Type B pancreatic cell (in vitro differentiated cells): ENCODE data around the gene FAM83F. TPM values are rescaled to one million over a fixed set of nuclear protein-coding genes. Genes with fewer than 3 reads are reported as not detected.
A peak's percentile ranks its signal among the peaks of the same experiment; 100 is the strongest.

Source experiments
- DNase-seq: peaks from one replicate; pipeline ENCODE4 v3.0.0; 2021; ENCODE audit warnings: mixed read lengths; ENCODE audit not compliant: unreplicated experiment; ENCODE audit errors: extremely low spot score
- H3K27ac Mint-ChIP-seq: 2 replicates; pipeline ENCODE4 v1.8.0; 2021; ENCODE audit warnings: mild to moderate bottlenecking, mixed read lengths
- H3K27me3 Mint-ChIP-seq: 2 replicates; pipeline ENCODE4 v1.8.0; 2021; ENCODE audit warnings: mixed read lengths
- H3K36me3 Mint-ChIP-seq: 2 replicates; pipeline ENCODE4 v1.8.0; 2021; ENCODE audit warnings: mixed read lengths
- H3K4me1 Mint-ChIP-seq: one replicate; pipeline ENCODE4 v1.8.0; 2021; ENCODE audit warnings: mixed read lengths; ENCODE audit not compliant: unreplicated experiment
- H3K4me3 Mint-ChIP-seq: 2 replicates; pipeline ENCODE4 v1.8.0; 2021; ENCODE audit warnings: mild to moderate bottlenecking, mixed read lengths
- H3K9me3 Mint-ChIP-seq: 2 replicates; pipeline ENCODE4 v1.8.0; 2021; ENCODE audit warnings: mixed read lengths
- CTCF ChIP-seq: fragments of 200-600 bp; sonication (generic); conservative IDR thresholded peaks from 2 replicates; pipeline ENCODE4 v1.5.0; 2021; ENCODE audit warnings: antibody characterized with exemption, mild to moderate bottlenecking
- total RNA-seq: library from RNA; stranded (reverse); gene quantifications from 2 replicates; pipeline ENCODE4 v1.2.1, GENCODE V29; 2021; ENCODE audit warnings: low replicate concordance

The FAM83F gene
- total RNA-seq, 1 donor from 2014 or later, result 12.4 TPM

DNA sequence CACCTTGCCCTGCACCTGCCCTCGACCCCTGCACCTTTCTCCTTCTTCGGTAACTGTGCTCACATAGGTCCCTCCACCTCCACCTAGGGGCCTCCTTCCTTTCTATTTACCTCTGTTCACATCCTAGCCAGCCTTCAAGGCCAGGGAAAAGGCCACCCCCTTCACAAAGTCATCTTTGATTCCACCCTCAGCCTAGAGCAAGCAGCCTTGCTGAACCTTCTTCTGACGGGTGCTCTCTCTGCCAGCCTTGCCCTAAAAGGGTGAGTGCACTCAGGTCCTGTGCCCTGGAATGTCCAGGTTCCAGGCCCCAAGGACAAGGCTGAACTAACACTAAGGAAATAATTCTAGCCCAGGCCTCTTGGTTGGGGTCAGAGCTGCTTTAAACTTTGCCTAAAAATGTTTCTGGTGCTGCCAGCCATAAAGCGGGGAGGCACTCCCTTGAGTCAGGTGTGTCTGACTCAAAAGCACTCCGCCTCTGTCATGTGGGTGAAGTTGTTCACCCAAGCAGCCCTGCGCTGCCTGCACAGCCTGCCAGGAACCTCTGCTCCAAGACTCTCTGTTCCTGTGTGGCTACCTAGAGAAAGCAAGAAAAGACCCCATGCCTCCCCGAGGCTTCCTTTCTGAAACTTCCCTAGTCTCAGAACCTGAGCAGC lies 9.2 kb upstream of the FAM83F start:
- Mint-ChIP-seq H3K4me1 (peaks cover 9% of the 10 kb centered on the region), H3K36me3 (no peaks in the 10 kb centered on the region), H3K27me3 (peaks cover 25% of the 10 kb centered on the region), H3K9me3 (no peaks in the 10 kb centered on the region), H3K4me3 (peak overlapping the region; percentile 64), H3K27ac (peak overlapping the region; percentile 86)
- DNase-seq, result no peak
- no peak for TF ChIP-seq CTCF

DNA sequence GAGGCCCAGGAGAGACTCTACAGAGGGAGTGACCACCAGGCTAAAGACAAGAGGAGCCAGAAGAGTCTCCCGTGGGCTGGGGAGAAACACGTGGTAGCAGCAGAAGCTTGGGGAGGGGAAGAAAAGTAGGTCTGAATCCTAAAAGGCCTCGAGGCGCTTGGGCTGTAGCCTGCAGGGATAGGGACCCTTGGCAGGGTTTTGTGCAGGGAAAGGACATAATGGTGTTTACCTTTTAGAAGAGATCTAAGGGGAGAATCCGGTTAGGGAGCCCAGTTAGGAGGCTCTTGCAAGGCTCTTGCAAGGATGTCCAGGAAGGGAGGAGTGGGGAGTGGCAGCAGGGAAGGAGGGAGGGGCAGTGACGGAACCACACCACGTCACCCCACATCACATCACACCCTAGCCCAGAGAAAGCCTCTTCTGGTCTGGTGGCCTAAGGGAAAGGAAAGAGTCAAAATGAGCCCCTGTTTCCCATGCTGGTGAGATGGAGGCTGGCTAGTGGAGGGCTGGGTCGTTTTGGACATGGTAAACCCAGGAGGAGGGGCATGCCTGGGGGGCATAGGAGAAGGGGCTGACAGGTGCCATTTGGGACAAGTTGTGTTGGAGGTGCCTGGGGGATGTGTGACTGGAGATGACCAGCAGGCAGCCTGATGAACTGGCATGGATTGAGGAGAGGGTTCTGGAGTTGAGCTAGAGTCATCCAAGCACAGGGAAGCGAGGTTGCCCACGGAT lies 6.2 kb upstream of the FAM83F start:
- peak overlapping the region; percentile 75 for H3K27ac Mint-ChIP-seq

GRCh38 chr22:39989633-39990032 lies 5.1 kb upstream of the FAM83F start:
- no peak for DNase-seq
- Mint-ChIP-seq H3K4me3 (no peak overlapping the region), H3K4me1 (peaks cover 17% of the 10 kb centered on the region), H3K27ac (no peak overlapping the region), H3K36me3 (no peaks in the 10 kb centered on the region), H3K9me3 (no peaks in the 10 kb centered on the region), H3K27me3 (peaks cover 48% of the 10 kb centered on the region)
- no peak for TF ChIP-seq CTCF

More for the DNA sequence above, 6.2 kb upstream of the FAM83F start:
- no peak for DNase-seq
- Mint-ChIP-seq H3K4me1 (peaks cover 13% of the 10 kb centered on the region), H3K27me3 (peaks cover 43% of the 10 kb centered on the region), H3K4me3 (no peak overlapping the region), H3K36me3 (no peaks in the 10 kb centered on the region), H3K9me3 (no peaks in the 10 kb centered on the region)
- no peak for TF ChIP-seq CTCF

GRCh38 chr22:39990686-39991085 lies 4.1 kb upstream of the FAM83F start:
- DNase-seq, result no peak
- no peak for TF ChIP-seq CTCF
- Mint-ChIP-seq H3K27me3 (peaks cover 49% of the 10 kb centered on the region), H3K9me3 (no peaks in the 10 kb centered on the region), H3K4me3 (no peak overlapping the region), H3K27ac (peak overlapping the region; percentile 61), H3K4me1 (peaks cover 17% of the 10 kb centered on the region), H3K36me3 (no peaks in the 10 kb centered on the region)

- Mint-ChIP-seq H3K36me3 (no peaks in the 10 kb centered on the region), H3K27me3 (peaks cover 52% of the 10 kb centered on the region), H3K4me1 (peaks cover 20% of the 10 kb centered on the region), H3K9me3 (no peaks in the 10 kb centered on the region), H3K4me3 (no peak overlapping the region), H3K27ac (peak overlapping the region; percentile 61)
- no peak for TF ChIP-seq CTCF
- DNase-seq, result no peak
These were observed 3.4 kb upstream of the FAM83F start for GRCh38 chr22:39991159-39991860.
